CD14-positive monocyte (primary cell): ENCODE data around the gene GRIN1. TPM values are rescaled to one million over a fixed set of nuclear protein-coding genes. Genes with fewer than 3 reads are reported as not detected.

Experiments
- DNase-seq, 3 donors: peaks; one replicate each; pipeline ENCODE4 v3.0.0-alpha.2; 2011 to 2022
- H2AFZ ChIP-seq: 2 replicates; pipeline ENCODE4 v1.6.0; 2012; ENCODE audit warnings: mild to moderate bottlenecking, low read depth, low read length, inconsistent platforms; ENCODE audit not compliant: insufficient read depth, poor library complexity, severe bottlenecking
- H3K27ac ChIP-seq, 2 donors: 1 replicate in 1 of 2; 2 replicates in 1 of 2; pipeline ENCODE4 v1.5.1; 2012 to 2013; ENCODE audit warnings: low read length in 2 of 2, control low read depth in 1 of 2, inconsistent platforms in 1 of 2, low read depth in 1 of 2, mild to moderate bottlenecking in 1 of 2
- H3K27me3 ChIP-seq, 2 donors: one replicate each; pipeline versions ENCODE4 v1.6.0 to v1.6.1; 2011 to 2013; ENCODE audit warnings: low read length in 2 of 2; ENCODE audit not compliant: control insufficient read depth in 2 of 2, insufficient read depth in 2 of 2
- H3K36me3 ChIP-seq, 2 donors: replicated peaks in 1 of 2; 1 replicate in 1 of 2; 2 replicates in 1 of 2; pipeline versions ENCODE4 v1.5.1 to v1.6.1; 2012 to 2013; ENCODE audit warnings: low read length in 2 of 2, control low read depth in 1 of 2, inconsistent platforms in 1 of 2, mild to moderate bottlenecking in 1 of 2; ENCODE audit not compliant: insufficient read depth in 2 of 2, control insufficient read depth in 1 of 2
- H3K4me1 ChIP-seq, 2 donors: 1 replicate in 1 of 2; 2 replicates in 1 of 2; pipeline versions ENCODE4 v1.5.1 to v1.6.1; 2012 to 2013; ENCODE audit warnings: low read length in 2 of 2, control low read depth in 1 of 2, inconsistent platforms in 1 of 2, mild to moderate bottlenecking in 1 of 2, moderate library complexity in 1 of 2; ENCODE audit not compliant: insufficient read depth in 2 of 2, control insufficient read depth in 1 of 2
- H3K4me2 ChIP-seq: replicated peaks from 2 replicates; pipeline ENCODE3; 2012; ENCODE audit warnings: low read length, moderate library complexity, mild to moderate bottlenecking; ENCODE audit not compliant: poor library complexity, severe bottlenecking; ENCODE audit errors: extremely low read depth
- H3K4me3 ChIP-seq, 3 experiments: fragments of 200-600 bp in 1 of 3; sonication (generic) in 1 of 3; replicated peaks in 1 of 3; 1 replicate in 2 of 3; 2 replicates in 1 of 3; pipeline ENCODE4 v1.5.1; 2011 to 2013; ENCODE audit warnings: low read length in 3 of 3, mild to moderate bottlenecking in 3 of 3, control low read depth in 2 of 3, low read depth in 2 of 3, inconsistent platforms in 1 of 3, moderate library complexity in 1 of 3
- H3K79me2 ChIP-seq: 2 replicates; pipeline ENCODE4 v1.6.0; 2012; ENCODE audit warnings: mild to moderate bottlenecking, control low read depth, inconsistent platforms, low read length, moderate library complexity; ENCODE audit not compliant: insufficient read depth
- H3K9ac ChIP-seq: 2 replicates; pipeline ENCODE4 v1.6.0; 2017; ENCODE audit warnings: low read length, mild to moderate bottlenecking; ENCODE audit not compliant: insufficient read depth, poor library complexity, severe bottlenecking
- H3K9me3 ChIP-seq, 2 donors: replicated peaks in 1 of 2; 1 replicate in 1 of 2; 2 replicates in 1 of 2; pipeline versions ENCODE4 v1.5.1 to v1.6.1; 2012 to 2013; ENCODE audit warnings: low read length in 2 of 2, control low read depth in 1 of 2; ENCODE audit not compliant: control insufficient read depth in 1 of 2, insufficient read depth in 1 of 2
- H4K20me1 ChIP-seq: 2 replicates; pipeline ENCODE4 v1.6.0; 2012; ENCODE audit warnings: mild to moderate bottlenecking, low read length, control low read depth, moderate library complexity; ENCODE audit not compliant: insufficient read depth
- H3K27ac Mint-ChIP-seq, 7 donors: one replicate each; pipeline ENCODE4 v1.8.0; 2020; ENCODE audit warnings: mild to moderate bottlenecking in 7 of 7, mixed read lengths in 7 of 7, moderate library complexity in 6 of 7, inconsistent platforms in 2 of 7
- H3K27me3 Mint-ChIP-seq, 3 donors: one replicate each; pipeline ENCODE4 v1.8.0; 2021 to 2022; ENCODE audit warnings: low read depth in 3 of 3, mild to moderate bottlenecking in 3 of 3, mixed read lengths in 3 of 3, moderate library complexity in 3 of 3, inconsistent platforms in 1 of 3
- H3K36me3 Mint-ChIP-seq, 2 donors: one replicate each; pipeline ENCODE4 v1.8.0; 2020; ENCODE audit warnings: mixed read lengths in 2 of 2, inconsistent platforms in 1 of 2, mild to moderate bottlenecking in 1 of 2
- H3K4me1 Mint-ChIP-seq: one replicate; pipeline ENCODE4 v1.8.0; 2020; ENCODE audit warnings: mild to moderate bottlenecking, mixed read lengths
- H3K4me3 Mint-ChIP-seq, 2 donors: one replicate each; pipeline ENCODE4 v1.8.0; 2020; ENCODE audit warnings: mild to moderate bottlenecking in 2 of 2, mixed read lengths in 2 of 2, moderate library complexity in 1 of 2
- H3K9me3 Mint-ChIP-seq, 7 donors: one replicate each; pipeline ENCODE4 v1.8.0; 2020 to 2022; ENCODE audit warnings: mixed read lengths in 7 of 7, mild to moderate bottlenecking in 6 of 7, moderate library complexity in 6 of 7, inconsistent platforms in 2 of 7
- CTCF ChIP-seq: fragments of 200-600 bp; IDR thresholded peaks from one replicate; pipeline ENCODE4 v1.8.0; 2022; ENCODE audit warnings: antibody characterized with exemption, mild to moderate bottlenecking
- WGBS: methylation state at CpG from one replicate; pipeline ENCODE4 v1.1.5; 2013; ENCODE audit warnings: missing lambda C conversion rate; ENCODE audit not compliant: insufficient coverage; 5-methylcytosine and 5-hydroxymethylcytosine counted together
- intact Hi-C, 2 donors: fragments of 100-400 bp; cut with micrococcal nuclease; formaldehyde crosslinking; loops; one replicate each; pipeline versions ENCODE4 v1.15.0 to v1.15.1; 2023
- polyA plus RNA-seq, 3 donors: library from polyadenylated mRNA; depleted of rRNA in 1 of 3; unstranded in 2 of 3; stranded (reverse) in 1 of 3; fragments of 300-500 nt in 2 of 3; fragments of >200 nt in 1 of 3; fragmentation: Illumina TruSeq in 2 of 3; gene quantifications; 1 replicate in 2 of 3; 2 replicates in 1 of 3; pipeline ENCODE4 v1.2.3, GENCODE V29; 2012 to 2021

GRIN1 gene
- polyA plus RNA-seq, 3 donors = not detected

- Histone ChIP-seq H3K27me3 (peaks cover 0 to 23% of the 10 kb centered on the region in 2 donors), H3K4me2 (peak overlapping the region; percentile 88), H3K4me3 (peak overlapping the region; percentile 19 to 82 (median 45)), H3K4me1 (peaks cover 33 to 42% of the 10 kb centered on the region in 2 donors), H4K20me1 (no peaks in the 10 kb centered on the region), H3K36me3 (no peaks in the 10 kb centered on the region), H2AFZ (peak overlapping the region; percentile 74), H3K9ac (peak overlapping the region; percentile 42), H3K9me3 (peaks cover 10 to 17% of the 10 kb centered on the region in 2 donors), H3K79me2 (no peaks in the 10 kb centered on the region), H3K27ac (peak overlapping the region; percentile 55 to 70)
- H3K4me3 Mint-ChIP-seq = peak overlapping the region; percentile 79 to 99
- H3K27ac Mint-ChIP-seq = peak overlapping the region; percentile 57 to 90 (median 82)
- DNase-seq = peak in 1 of 3 donors; percentile 24
- WGBS = 11% methylated on average over 1 of the region's 3 CpGs
- TF ChIP-seq CTCF = no peak
- H3K27me3 Mint-ChIP-seq = peaks cover 22 to 29% (median 27%) of the 10 kb centered on the region in 3 donors
- H3K9me3 Mint-ChIP-seq = peaks cover 3 to 18% (median 14%) of the 10 kb centered on the region in 7 donors
- intact Hi-C loops = loop anchor here in 1 of 2 donors (5.0 kb wide), 1 partner anchor 96 kb away; the partner anchor contains the start of gene RNF208
- H3K36me3 Mint-ChIP-seq = peaks cover 0 to 3% of the 10 kb centered on the region in 2 donors
- H3K4me1 Mint-ChIP-seq = peaks cover 26% of the 10 kb centered on the region
These were observed 12.2 kb upstream of the GRIN1 start for GRCh38 chr9:137126786-137127185.

DNA sequence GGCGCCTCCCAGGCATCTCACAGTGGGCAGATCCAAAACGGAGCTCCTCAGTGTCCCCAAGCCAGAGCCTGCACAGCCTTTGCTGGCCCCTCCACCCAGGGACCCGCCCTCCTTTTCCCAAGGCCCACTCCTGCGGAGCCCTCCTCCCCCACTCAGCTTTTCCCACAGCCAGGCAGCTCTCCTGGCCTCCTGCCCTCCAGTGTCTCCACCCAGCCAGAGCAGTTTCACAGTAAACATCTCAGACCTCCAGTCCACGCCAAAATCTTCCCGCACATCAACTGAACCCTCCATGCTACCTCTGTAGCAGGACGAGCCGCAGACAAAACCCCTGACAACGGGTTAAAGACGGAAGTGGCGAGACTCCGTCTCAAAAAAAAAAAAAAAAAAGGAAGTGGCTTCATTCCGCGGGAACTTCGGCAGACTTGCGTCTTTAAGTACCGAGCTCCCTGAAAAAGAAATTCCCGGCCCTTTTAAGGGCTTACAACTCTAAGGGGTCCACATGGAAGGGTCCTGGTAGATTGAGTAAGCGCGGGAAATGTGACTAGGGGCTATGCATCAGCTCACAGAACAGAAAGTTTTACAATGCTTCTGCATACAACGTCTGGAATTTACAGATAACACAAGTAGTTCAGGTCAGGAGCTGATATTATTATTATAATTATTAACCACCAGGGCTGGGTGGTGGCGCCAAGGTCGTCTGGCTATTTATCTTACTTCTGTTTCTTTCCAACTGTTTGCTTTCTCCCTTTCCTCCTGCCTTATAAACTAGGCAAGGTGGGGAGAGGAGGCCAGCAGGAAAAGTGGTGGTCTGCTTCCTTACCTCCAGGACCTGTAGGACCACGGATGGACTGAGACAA, 11.4 kb upstream of the GRIN1 start:
- peaks cover 22 to 29% (median 29%) of the 10 kb centered on the region in 3 donors for H3K27me3 Mint-ChIP-seq
- H3K36me3 ChIP-seq = no peaks in the 10 kb centered on the region
- peak overlapping the region; percentile 74 for H2AFZ ChIP-seq
- peak overlapping the region; percentile 82 to 91 (median 87) for H3K27ac Mint-ChIP-seq
- H3K4me1 Mint-ChIP-seq = peaks cover 26% of the 10 kb centered on the region
- peak overlapping the region; percentile 19 to 82 (median 45) for H3K4me3 ChIP-seq
- intact Hi-C loops = loop anchor here in 1 of 2 donors (5.0 kb wide), 1 partner anchor 95 kb away; the partner anchor contains the start of gene RNF208
- peak overlapping the region; percentile 79 to 99 for H3K4me3 Mint-ChIP-seq
- H3K9ac ChIP-seq = peak overlapping the region; percentile 42
- peaks cover 10 to 17% of the 10 kb centered on the region in 2 donors for H3K9me3 ChIP-seq
- peak overlapping the region; percentile 55 to 70 for H3K27ac ChIP-seq
- 12% methylated on average over 18 of the region's 24 CpGs for WGBS
- peaks cover 33 to 42% of the 10 kb centered on the region in 2 donors for H3K4me1 ChIP-seq
- H3K79me2 ChIP-seq = no peaks in the 10 kb centered on the region
- H3K4me2 ChIP-seq = peak overlapping the region; percentile 88
- no peak for TF ChIP-seq CTCF
- peak; percentile 62 to 75 (median 74) for DNase-seq
- H3K27me3 ChIP-seq = peaks cover 0 to 25% of the 10 kb centered on the region in 2 donors
- no peaks in the 10 kb centered on the region for H4K20me1 ChIP-seq
- peaks cover 3 to 19% (median 14%) of the 10 kb centered on the region in 7 donors for H3K9me3 Mint-ChIP-seq
- H3K36me3 Mint-ChIP-seq = peaks cover 0 to 3% of the 10 kb centered on the region in 2 donors
